Adrenal gland (tissue), 5 donors: ENCODE measurements around the gene AUTS2.

Experiments used
- POLR2A ChIP-seq, 2 donors: fragments of 450-650 bp; IDR thresholded peaks; one replicate each; pipeline ENCODE4 v1.6.1; 2017; ENCODE audit warnings: antibody characterized with exemption in 2 of 2, mild to moderate bottlenecking in 2 of 2, moderate library complexity in 1 of 2
- TF ChIP-seq, protein P1 (sequence below), 6 experiments: fragments of 450-650 bp in 4 of 6; fragments of 200-600 bp in 2 of 6; sonication (generic) in 1 of 6; IDR thresholded peaks; 1 replicate in 5 of 6; 2 replicates in 1 of 6; pipeline versions ENCODE4 v1.5.1 to v1.8.0; 2016 to 2021; ENCODE audit warnings: antibody characterized with exemption in 6 of 6, mild to moderate bottlenecking in 2 of 6, moderate library complexity in 1 of 6
- donor health status: DM: no; HTN: no; CAD: no.

DNA sequence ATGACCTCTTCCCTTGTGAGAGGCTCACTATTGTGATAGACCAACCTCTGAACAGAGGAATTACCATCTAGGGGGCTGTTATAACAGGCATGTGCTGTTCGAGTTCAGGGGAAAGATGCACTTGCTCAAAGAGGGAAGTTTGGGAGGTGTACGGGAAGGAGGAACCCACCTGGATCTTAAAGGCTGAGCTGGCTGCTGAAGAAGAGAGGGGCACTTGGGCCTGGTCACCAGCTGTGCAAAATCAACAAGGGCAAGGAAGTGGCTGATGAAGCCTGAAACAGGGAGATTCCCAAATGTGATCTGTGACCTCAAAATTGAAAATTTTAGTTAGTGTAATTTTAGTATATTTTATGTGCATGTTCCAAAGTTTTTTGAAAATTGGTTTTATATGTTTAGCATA, 407.2 kb downstream of the AUTS2 start:
- TF ChIP-seq POLR2A (IDR thresholded peaks at IDR 0.05), result no peak
- TF ChIP-seq, protein P1, sequence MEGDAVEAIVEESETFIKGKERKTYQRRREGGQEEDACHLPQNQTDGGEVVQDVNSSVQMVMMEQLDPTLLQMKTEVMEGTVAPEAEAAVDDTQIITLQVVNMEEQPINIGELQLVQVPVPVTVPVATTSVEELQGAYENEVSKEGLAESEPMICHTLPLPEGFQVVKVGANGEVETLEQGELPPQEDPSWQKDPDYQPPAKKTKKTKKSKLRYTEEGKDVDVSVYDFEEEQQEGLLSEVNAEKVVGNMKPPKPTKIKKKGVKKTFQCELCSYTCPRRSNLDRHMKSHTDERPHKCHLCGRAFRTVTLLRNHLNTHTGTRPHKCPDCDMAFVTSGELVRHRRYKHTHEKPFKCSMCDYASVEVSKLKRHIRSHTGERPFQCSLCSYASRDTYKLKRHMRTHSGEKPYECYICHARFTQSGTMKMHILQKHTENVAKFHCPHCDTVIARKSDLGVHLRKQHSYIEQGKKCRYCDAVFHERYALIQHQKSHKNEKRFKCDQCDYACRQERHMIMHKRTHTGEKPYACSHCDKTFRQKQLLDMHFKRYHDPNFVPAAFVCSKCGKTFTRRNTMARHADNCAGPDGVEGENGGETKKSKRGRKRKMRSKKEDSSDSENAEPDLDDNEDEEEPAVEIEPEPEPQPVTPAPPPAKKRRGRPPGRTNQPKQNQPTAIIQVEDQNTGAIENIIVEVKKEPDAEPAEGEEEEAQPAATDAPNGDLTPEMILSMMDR (IDR thresholded peaks at IDR 0.05), result no peak
